Measurements from ENCODE around the gene MYO1C. TPM values are rescaled to one million over a fixed set of nuclear protein-coding genes. Genes with fewer than 3 reads are reported as not detected.

The MYO1C gene
- total RNA-seq, 6 experiments from 2014 or later, result 310 to 400 (median 328) TPM

GRCh38 chr17:1442187-1442586 is 50.3 kb downstream of the MYO1C start:
- H3K27ac Mint-ChIP-seq, result no peak overlapping the region
- no peak overlapping the region for H3K4me3 Mint-ChIP-seq
- peaks cover 18% of the 10 kb centered on the region for H3K36me3 Mint-ChIP-seq (ENCODE audit: low read depth)
- H3K9me3 Mint-ChIP-seq, result no peaks in the 10 kb centered on the region
- DNase-seq, result no peak
- peaks cover 28% of the 10 kb centered on the region for H3K4me1 Mint-ChIP-seq (ENCODE audit: low read depth)
- no peak for TF ChIP-seq CTCF (IDR thresholded peaks at IDR 0.05)
- H3K27me3 Mint-ChIP-seq (ENCODE audit: insufficient read depth), result peaks cover 2% of the 10 kb centered on the region; the same call in 1 of the 2 replicates

- Mint-ChIP-seq H3K27me3 (ENCODE audit: insufficient read depth) (peaks cover 2% of the 10 kb centered on the region), H3K27ac (no peak overlapping the region; the same call in 1 of the 2 replicates), H3K36me3 (ENCODE audit: low read depth) (peaks cover 25% of the 10 kb centered on the region), H3K4me3 (no peak overlapping the region), H3K9me3 (no peaks in the 10 kb centered on the region), H3K4me1 (ENCODE audit: low read depth) (peaks cover 31% of the 10 kb centered on the region)
- DNase-seq, result no peak
- TF ChIP-seq CTCF (IDR thresholded peaks at IDR 0.05), result no peak
Observed at GRCh38 chr17:1440921-1441320, 51.6 kb downstream of the MYO1C start.

- peak; percentile 81 for DNase-seq
- H3K4me1 Mint-ChIP-seq (ENCODE audit: low read depth), result peaks cover 39% of the 10 kb centered on the region
- peak overlapping the region; percentile 96 for H3K27ac Mint-ChIP-seq
- peaks cover 26% of the 10 kb centered on the region for H3K36me3 Mint-ChIP-seq (ENCODE audit: low read depth)
- TF ChIP-seq CTCF (IDR thresholded peaks at IDR 0.05), result no peak
- peaks cover 2% of the 10 kb centered on the region for H3K27me3 Mint-ChIP-seq (ENCODE audit: insufficient read depth)
- no peaks in the 10 kb centered on the region for H3K9me3 Mint-ChIP-seq
- peak overlapping the region; percentile 85 for H3K4me3 Mint-ChIP-seq
Observed at GRCh38 chr17:1438593-1439083, 53.8 kb downstream of the MYO1C start.

- peaks cover 55% of the 10 kb centered on the region for H3K4me1 Mint-ChIP-seq (ENCODE audit: low read depth)
- TF ChIP-seq CTCF (IDR thresholded peaks at IDR 0.05), result no peak
- H3K36me3 Mint-ChIP-seq (ENCODE audit: low read depth), result peaks cover 38% of the 10 kb centered on the region
- H3K27ac Mint-ChIP-seq, result peak overlapping the region; percentile 29
- no peaks in the 10 kb centered on the region for H3K9me3 Mint-ChIP-seq
- no peak overlapping the region for H3K4me3 Mint-ChIP-seq
- peaks cover 4% of the 10 kb centered on the region for H3K27me3 Mint-ChIP-seq (ENCODE audit: insufficient read depth)
- DNase-seq, result no peak
Observed at GRCh38 chr17:1435326-1435725, 57.2 kb downstream of the MYO1C start.

- no peak overlapping the region for H3K4me3 Mint-ChIP-seq
- H3K36me3 Mint-ChIP-seq (ENCODE audit: low read depth), result peaks cover 41% of the 10 kb centered on the region
- H3K27ac Mint-ChIP-seq, result 0 out of 2 replicates have a peak overlapping the region, but pooled peaks have one; percentile 26
- peaks cover 4% of the 10 kb centered on the region for H3K27me3 Mint-ChIP-seq (ENCODE audit: insufficient read depth)
- H3K9me3 Mint-ChIP-seq, result no peaks in the 10 kb centered on the region
- DNase-seq, result peak; percentile 33
- TF ChIP-seq CTCF (IDR thresholded peaks at IDR 0.05), result no peak
- peaks cover 50% of the 10 kb centered on the region for H3K4me1 Mint-ChIP-seq (ENCODE audit: low read depth)
Observed at GRCh38 chr17:1434150-1434549, 58.3 kb downstream of the MYO1C start.

All from HFFc6 (cell line).